AG08395 (cell line): ENCODE data around the gene GAB1.
A peak's percentile ranks its signal among the peaks of the same experiment; 100 is the strongest.

Experiments used
- DNase-seq: peaks from one replicate; pipeline ENCODE4 v3.0.0; 2012; ENCODE audit warnings: mixed read lengths, low spot score

Gene GAB1

GRCh38 chr4:143389579-143390195, 53.0 kb downstream of the GAB1 start:
- peak; percentile 39 for DNase-seq

- no peak for DNase-seq
Observed at GRCh38 chr4:143390764-143391163, 54.1 kb downstream of the GAB1 start.

- no peak for DNase-seq
Observed at GRCh38 chr4:143391261-143391660, 54.6 kb downstream of the GAB1 start.

GRCh38 chr4:143391895-143392294, 55.2 kb downstream of the GAB1 start:
- DNase-seq = peak; percentile 27

GRCh38 chr4:143393195-143393594, 56.5 kb downstream of the GAB1 start:
- DNase-seq = no peak

- DNase-seq = no peak
Observed at GRCh38 chr4:143394739-143395453, 58.2 kb downstream of the GAB1 start.

GRCh38 chr4:143396695-143397094, 60.0 kb downstream of the GAB1 start:
- DNase-seq = no peak

- DNase-seq = no peak
Observed at GRCh38 chr4:143397335-143397734, 60.7 kb downstream of the GAB1 start.

- DNase-seq = no peak
Observed at GRCh38 chr4:143397887-143398286, 61.2 kb downstream of the GAB1 start.

- no peak for DNase-seq
Observed at GRCh38 chr4:143399113-143399949, 62.7 kb downstream of the GAB1 start.

GRCh38 chr4:143400082-143400481, 63.4 kb downstream of the GAB1 start:
- DNase-seq = no peak

GRCh38 chr4:143402776-143403552, 66.3 kb downstream of the GAB1 start:
- DNase-seq = peak; percentile 46

GRCh38 chr4:143403553-143403820, 66.8 kb downstream of the GAB1 start:
- DNase-seq = no peak

- DNase-seq = no peak
Observed at GRCh38 chr4:143404555-143404954, 67.9 kb downstream of the GAB1 start.

GRCh38 chr4:143405075-143405730, 68.5 kb downstream of the GAB1 start:
- DNase-seq = no peak

- DNase-seq = peak; percentile 17
Observed at GRCh38 chr4:143406523-143406922, 69.8 kb downstream of the GAB1 start.

GRCh38 chr4:143407474-143407873, 70.8 kb downstream of the GAB1 start:
- DNase-seq = no peak

GRCh38 chr4:143407888-143408287, 71.2 kb downstream of the GAB1 start:
- DNase-seq = no peak

GRCh38 chr4:143410015-143410414, 73.3 kb downstream of the GAB1 start:
- DNase-seq = no peak

- DNase-seq = peak; percentile 31
Observed at GRCh38 chr4:143411527-143412419, 75.1 kb downstream of the GAB1 start.

- no peak for DNase-seq
Observed at GRCh38 chr4:143412420-143412758, 75.7 kb downstream of the GAB1 start.
